Right lobe of liver (tissue), 6 donors: ENCODE measurements around the gene ITPK1. TPM values are rescaled to one million over a fixed set of nuclear protein-coding genes. Genes with fewer than 3 reads are reported as not detected.
A peak's percentile ranks its signal among the peaks of the same experiment; 100 is the strongest.

Experiments used
- ATAC-seq, 4 donors: fragments of 200-7000 bp; cut with Tn5 transposase; one replicate each; pipeline ENCODE4 v1.9.1; 2020; ENCODE audit warnings: mild to moderate bottlenecking in 4 of 4, moderate library complexity in 4 of 4
- DNase-seq, 3 donors: peaks; one replicate each; pipeline ENCODE4 v3.0.0-alpha.2; 2020
- H3K27ac ChIP-seq, 3 donors: fragments of 200-600 bp; one replicate each; pipeline ENCODE4 v1.8.0; 2022
- H3K27me3 ChIP-seq, 2 donors: fragments of 200-600 bp; one replicate each; pipeline ENCODE4 v1.8.0; 2022
- H3K36me3 ChIP-seq, 4 donors: fragments of 200-600 bp; sonication (generic) in 1 of 4; one replicate each; pipeline versions ENCODE4 v1.5.1 to v1.8.0; 2017 to 2022; ENCODE audit warnings: control low read depth in 1 of 4
- H3K4me1 ChIP-seq, 4 donors: fragments of 200-600 bp; sonication (generic) in 1 of 4; one replicate each; pipeline versions ENCODE4 v1.5.1 to v1.8.0; 2017 to 2022; ENCODE audit warnings: control low read depth in 1 of 4
- H3K4me3 ChIP-seq, 3 donors: fragments of 200-600 bp; one replicate each; pipeline ENCODE4 v1.8.0; 2022
- H3K9me3 ChIP-seq, 4 donors: fragments of 200-600 bp; sonication (generic) in 1 of 4; one replicate each; pipeline versions ENCODE4 v1.5.1 to v1.8.0; 2017 to 2022; ENCODE audit warnings: control low read depth in 1 of 4
- POLR2A ChIP-seq: fragments of 450-650 bp; IDR thresholded peaks from one replicate; pipeline ENCODE4 v1.6.1; 2017; ENCODE audit warnings: antibody characterized with exemption, mild to moderate bottlenecking
- WGBS: methylation state at CpG from one replicate; pipeline ENCODE4 v1.1.6; 2018; ENCODE audit warnings: low coverage, low lambda C conversion rate; ENCODE audit not compliant: insufficient coverage; ENCODE audit errors: missing lambda C conversion rate; 5-methylcytosine and 5-hydroxymethylcytosine counted together
- intact Hi-C, 2 donors: fragments of 100-400 bp; cut with DNase I; formaldehyde crosslinking; loops; one replicate each; pipeline versions ENCODE4 v1.11.2 to v1.14.1; 2022
- total RNA-seq, 6 experiments: library from RNA; depleted of rRNA in 2 of 6; stranded (reverse); fragments of >200 nt in 2 of 6; fragmentation: NEBNext Ultra II Directional in 3 of 6; extraction: Animal tissue kit (Norgen Biotek cat#: 25700) in 3 of 6; gene quantifications; one replicate each; pipeline versions ENCODE4 v1.1.0 to v1.2.4, GENCODE V29; 2016 to 2023
- TF ChIP-seq, protein P1 (sequence below), 4 donors: fragments of 200-600 bp in 3 of 4; fragments of 450-650 bp in 1 of 4; IDR thresholded peaks; one replicate each; pipeline versions ENCODE4 v1.5.1 to v1.8.0; 2016 to 2022; ENCODE audit warnings: antibody characterized with exemption in 4 of 4, mild to moderate bottlenecking in 2 of 4
- donor health status: DM: no; HTN: yes; CAD: no.
- donor health status: DM: no; HTN: no; CAD: no.
- donor health status: DM: no; HTN: no; CAD: no.
- donor health status: DM: no; HTN: yes; CAD: no.
- donor health status: DM: no; HTN: yes; CAD: no.

The ITPK1 gene
- total RNA-seq, 6 experiments from 2014 or later, result 28.4 to 61.0 (median 40.0) TPM

DNA sequence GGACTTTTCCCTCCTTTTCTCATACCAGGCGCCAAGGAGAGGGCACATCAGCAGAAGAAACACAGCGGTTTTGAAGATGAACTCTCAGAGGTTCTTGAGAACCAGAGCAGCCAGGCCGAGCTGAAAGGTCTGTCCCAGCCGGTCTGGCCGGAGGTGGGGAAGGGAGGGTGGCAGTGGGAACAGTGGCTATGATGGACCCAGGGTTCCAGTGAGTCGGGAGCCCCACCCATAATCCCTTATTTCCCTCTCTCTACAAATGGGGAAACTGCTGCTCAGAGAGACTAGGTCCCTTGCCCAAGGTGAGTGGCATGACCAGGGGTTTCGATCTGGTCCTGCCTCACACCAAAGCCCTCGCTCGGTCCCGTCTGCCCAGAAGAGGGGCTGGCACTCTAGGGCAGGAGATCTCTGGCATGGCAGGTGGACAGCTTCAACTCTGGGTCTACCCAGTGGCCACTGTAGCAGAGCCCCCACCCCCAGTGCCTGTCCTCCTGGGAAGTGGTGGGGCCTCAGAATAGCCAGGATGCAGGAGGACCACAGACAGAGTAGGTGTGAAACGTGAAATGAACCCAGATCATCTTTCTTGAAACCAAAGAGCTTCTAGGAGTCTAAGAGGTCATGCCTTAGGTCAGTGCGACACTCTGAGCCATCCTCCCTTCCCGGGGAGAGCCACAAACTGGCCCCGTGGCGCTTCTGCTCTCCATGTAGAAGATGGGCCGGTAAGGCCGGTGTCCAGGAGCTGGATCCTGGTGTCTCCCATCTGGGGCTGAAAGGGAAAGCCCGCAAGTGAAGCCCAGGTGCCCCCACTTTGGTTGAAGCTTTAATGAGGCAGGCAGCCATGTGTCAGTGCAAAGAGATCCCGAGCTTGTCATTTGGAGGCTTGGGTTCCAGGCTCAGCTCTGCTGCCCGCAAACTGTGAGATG lies 185.8 kb downstream of the ITPK1 start:
- TF ChIP-seq, protein P1, sequence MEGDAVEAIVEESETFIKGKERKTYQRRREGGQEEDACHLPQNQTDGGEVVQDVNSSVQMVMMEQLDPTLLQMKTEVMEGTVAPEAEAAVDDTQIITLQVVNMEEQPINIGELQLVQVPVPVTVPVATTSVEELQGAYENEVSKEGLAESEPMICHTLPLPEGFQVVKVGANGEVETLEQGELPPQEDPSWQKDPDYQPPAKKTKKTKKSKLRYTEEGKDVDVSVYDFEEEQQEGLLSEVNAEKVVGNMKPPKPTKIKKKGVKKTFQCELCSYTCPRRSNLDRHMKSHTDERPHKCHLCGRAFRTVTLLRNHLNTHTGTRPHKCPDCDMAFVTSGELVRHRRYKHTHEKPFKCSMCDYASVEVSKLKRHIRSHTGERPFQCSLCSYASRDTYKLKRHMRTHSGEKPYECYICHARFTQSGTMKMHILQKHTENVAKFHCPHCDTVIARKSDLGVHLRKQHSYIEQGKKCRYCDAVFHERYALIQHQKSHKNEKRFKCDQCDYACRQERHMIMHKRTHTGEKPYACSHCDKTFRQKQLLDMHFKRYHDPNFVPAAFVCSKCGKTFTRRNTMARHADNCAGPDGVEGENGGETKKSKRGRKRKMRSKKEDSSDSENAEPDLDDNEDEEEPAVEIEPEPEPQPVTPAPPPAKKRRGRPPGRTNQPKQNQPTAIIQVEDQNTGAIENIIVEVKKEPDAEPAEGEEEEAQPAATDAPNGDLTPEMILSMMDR (IDR thresholded peaks at IDR 0.05), result no peak
- TF ChIP-seq POLR2A, result no peak

DNA sequence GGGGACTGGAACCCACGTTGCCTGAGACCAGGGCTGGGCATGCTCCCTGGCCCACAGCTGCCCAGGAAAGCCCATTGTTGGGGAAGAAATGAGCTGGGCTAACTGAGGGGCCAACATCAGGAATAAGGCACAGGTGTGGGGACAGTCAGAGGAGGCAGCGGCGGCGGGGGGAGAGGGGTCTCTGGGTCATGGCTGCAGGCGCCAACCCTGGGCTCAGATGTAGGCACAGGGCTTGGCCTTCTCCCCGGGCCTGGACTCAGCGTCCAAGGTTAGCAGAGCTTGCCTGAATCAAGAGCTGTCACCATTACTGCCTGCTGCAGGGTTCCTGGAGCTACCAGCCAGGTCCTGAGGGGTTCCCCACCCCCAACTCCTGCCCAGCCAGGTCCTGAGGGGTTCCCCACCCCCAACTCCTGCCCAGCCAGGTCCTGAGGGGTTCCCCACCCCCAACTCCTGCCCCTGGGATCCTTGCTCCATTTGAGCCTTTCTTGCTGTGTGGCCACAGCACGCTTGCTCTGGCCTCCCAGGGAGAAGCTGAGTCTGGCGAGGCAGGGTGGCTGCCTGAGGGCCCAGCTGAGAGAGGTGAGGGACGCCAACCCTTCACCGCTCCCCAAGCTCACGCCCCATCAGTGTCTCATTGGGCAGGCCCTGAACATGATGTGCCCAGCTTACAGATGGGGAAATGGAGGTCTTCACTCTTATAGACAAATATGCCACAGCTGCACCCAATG lies 186.6 kb downstream of the ITPK1 start:
- TF ChIP-seq, protein P1 (IDR thresholded peaks at IDR 0.05), result no peak
- no peak for TF ChIP-seq POLR2A
- DNase-seq (peak in 1 of 3 donors; percentile 45), ATAC-seq (no peak)
- no peaks in the 10 kb centered on the region for H3K4me1 ChIP-seq
- no peaks in the 10 kb centered on the region for H3K27me3 ChIP-seq
- H3K9me3 ChIP-seq, result no peaks in the 10 kb centered on the region
- H3K4me3 ChIP-seq, result no peak overlapping the region
- no peak overlapping the region for H3K27ac ChIP-seq
- 93% methylated on average over 4 of the region's 12 CpGs for WGBS
- H3K36me3 ChIP-seq, result no peaks in the 10 kb centered on the region
- intact Hi-C loops, result no loop called here

More for the DNA sequence above, 185.8 kb downstream of the ITPK1 start:
- DNase-seq (no peak), ATAC-seq (no peak)
- H3K4me3 ChIP-seq, result no peak overlapping the region
- no peaks in the 10 kb centered on the region for H3K9me3 ChIP-seq
- 91% methylated on average over 4 of the region's 20 CpGs for WGBS
- H3K4me1 ChIP-seq, result no peaks in the 10 kb centered on the region
- H3K27ac ChIP-seq, result no peak overlapping the region
- intact Hi-C loops, result no loop called here
- no peaks in the 10 kb centered on the region for H3K36me3 ChIP-seq
- H3K27me3 ChIP-seq, result no peaks in the 10 kb centered on the region

DNA sequence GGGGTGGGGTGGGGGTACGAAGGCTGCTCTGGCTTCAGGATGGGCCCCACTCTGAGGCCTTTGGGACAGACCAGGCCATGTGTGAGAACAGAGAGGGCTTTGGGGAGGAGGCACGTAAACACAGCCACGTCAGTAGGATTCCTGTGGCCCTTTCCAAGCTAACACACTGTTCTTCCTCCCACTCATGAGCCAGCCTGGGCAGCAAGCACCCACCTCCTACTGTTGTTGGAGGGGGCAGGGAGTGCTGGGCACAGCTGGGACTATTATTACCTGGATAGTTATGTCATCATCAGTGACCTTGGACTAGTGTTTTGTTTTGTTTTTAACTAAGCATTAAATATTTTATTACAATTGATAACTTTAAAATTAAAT lies 187.5 kb downstream of the ITPK1 start:
- Histone ChIP-seq H3K27me3 (no peaks in the 10 kb centered on the region), H3K36me3 (no peaks in the 10 kb centered on the region), H3K4me1 (peaks cover 0 to under 1% (median 0%) of the 10 kb centered on the region in 4 donors), H3K9me3 (no peaks in the 10 kb centered on the region), H3K4me3 (no peak overlapping the region), H3K27ac (no peak overlapping the region)
- intact Hi-C loops, result no loop called here
- TF ChIP-seq, protein P1 (IDR thresholded peaks at IDR 0.05), result no peak
- TF ChIP-seq POLR2A, result no peak
- ATAC-seq, result no peak
- WGBS, result 73% methylated on average over 2 of the region's 3 CpGs
- DNase-seq, result no peak

DNA sequence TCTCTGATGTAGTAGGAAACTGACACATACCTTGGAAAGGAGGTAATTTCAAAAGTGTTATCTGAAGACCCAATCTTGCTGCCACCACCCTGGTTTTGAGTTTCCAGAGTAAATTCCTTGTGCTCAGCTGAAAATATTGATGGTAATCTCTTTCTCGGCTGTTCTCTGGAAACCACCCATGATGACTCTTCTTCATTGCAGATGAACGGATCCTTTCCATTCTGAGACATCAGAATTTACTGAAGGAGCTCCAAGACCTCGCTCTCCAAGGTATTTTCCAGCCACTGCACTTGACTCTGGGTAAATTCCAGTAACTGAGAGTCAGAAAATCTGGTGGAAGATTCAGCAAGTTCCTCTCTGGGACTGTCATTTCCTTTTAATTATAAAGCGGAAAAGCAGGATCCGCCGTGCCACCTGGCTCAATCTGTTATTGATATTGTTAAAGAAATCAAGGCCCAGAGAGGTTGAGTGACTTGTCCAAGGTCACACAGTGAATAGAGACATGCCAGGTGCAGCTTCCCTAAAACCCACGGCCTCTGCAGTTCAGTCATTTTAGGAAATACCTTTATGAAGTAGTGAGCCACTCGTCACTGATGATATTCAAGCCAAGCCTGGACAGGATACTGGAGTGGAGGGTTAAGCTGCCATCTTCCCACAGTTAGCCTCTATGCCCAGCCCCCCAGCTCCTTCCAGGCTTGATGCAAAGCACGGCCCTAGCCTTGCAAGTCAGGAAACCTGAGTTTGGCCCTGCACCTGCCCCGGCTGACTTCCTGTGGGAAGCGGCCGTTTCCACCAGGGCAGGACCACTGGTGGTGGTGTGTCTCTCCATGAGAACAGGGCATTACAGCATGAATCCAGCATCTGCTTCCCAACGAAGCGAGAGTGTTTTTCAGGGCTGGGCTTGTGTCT lies 188.1 kb downstream of the ITPK1 start:
- DNase-seq, result no peak

More for the DNA sequence above, 188.1 kb downstream of the ITPK1 start:
- Histone ChIP-seq H3K9me3 (no peaks in the 10 kb centered on the region), H3K36me3 (no peaks in the 10 kb centered on the region), H3K27ac (no peak overlapping the region), H3K27me3 (no peaks in the 10 kb centered on the region), H3K4me1 (peaks cover 0 to 4% (median 0%) of the 10 kb centered on the region in 4 donors), H3K4me3 (no peak overlapping the region)
- no peak for TF ChIP-seq POLR2A
- TF ChIP-seq, protein P1 (IDR thresholded peaks at IDR 0.05), result no peak
- no peak for ATAC-seq
- 62% methylated on average over 10 of the region's 14 CpGs for WGBS
- intact Hi-C loops, result no loop called here
